Neuronal stem cell (in vitro differentiated cells): Measurements from ENCODE around the gene ZDHHC6.
"Not testable (repeated sequence)": the region's sequence is repeated elsewhere in the genome, so short reads cannot be mapped to it uniquely, and the experiment has no call there.

ENCODE experiments used
- DNase-seq: peaks from one replicate; pipeline ENCODE4 v3.0.0-alpha.2; 2013; ENCODE audit warnings: low spot score
- H2AFZ ChIP-seq: one replicate; pipeline ENCODE4 v1.6.1; 2013; ENCODE audit warnings: mild to moderate bottlenecking, low read length, inconsistent platforms
- H2AK5ac ChIP-seq: 2 replicates; pipeline ENCODE4 v1.6.1; 2013; ENCODE audit warnings: low read depth, mild to moderate bottlenecking, inconsistent platforms, low read length, moderate library complexity, mixed read lengths
- H2BK120ac ChIP-seq: 2 replicates; pipeline ENCODE4 v1.6.1; 2013; ENCODE audit warnings: low read depth, mild to moderate bottlenecking, inconsistent platforms, low read length, moderate library complexity, mixed read lengths
- H2BK12ac ChIP-seq: one replicate; pipeline ENCODE4 v1.6.1; 2013; ENCODE audit warnings: low read length, inconsistent platforms
- H2BK15ac ChIP-seq: 2 replicates; pipeline ENCODE4 v1.6.1; 2013; ENCODE audit warnings: mild to moderate bottlenecking, low read length, inconsistent platforms, mixed read lengths
- H2BK5ac ChIP-seq: one replicate; pipeline ENCODE4 v1.6.1; 2013; ENCODE audit warnings: inconsistent platforms, mild to moderate bottlenecking, low read length, moderate library complexity
- H3K14ac ChIP-seq: one replicate; pipeline ENCODE4 v1.6.1; 2013; ENCODE audit warnings: low read length, inconsistent platforms
- H3K18ac ChIP-seq: 2 replicates; pipeline ENCODE4 v1.6.1; 2013; ENCODE audit warnings: low read length, inconsistent platforms
- H3K23ac ChIP-seq: 2 replicates; pipeline ENCODE4 v1.6.1; 2013; ENCODE audit warnings: low read depth, mild to moderate bottlenecking, mixed read lengths, low read length, inconsistent platforms; ENCODE audit not compliant: poor library complexity
- H3K27ac ChIP-seq: replicated peaks from 3 replicates; pipeline ENCODE4 v1.5.1; 2013; ENCODE audit warnings: low read length, inconsistent platforms
- H3K27me3 ChIP-seq, 3 experiments: 2 replicates each; pipeline ENCODE4 v1.6.1; 2013; ENCODE audit warnings: low read length in 3 of 3, mild to moderate bottlenecking in 2 of 3, inconsistent platforms in 1 of 3, low read depth in 1 of 3, mixed read lengths in 1 of 3, moderate library complexity in 1 of 3; ENCODE audit not compliant: control insufficient read depth in 3 of 3, insufficient read depth in 3 of 3
- H3K36me3 ChIP-seq, 2 donors: replicated peaks in 1 of 2; 2 replicates each; pipeline ENCODE4 v1.6.1; 2013; ENCODE audit warnings: low read length in 2 of 2; ENCODE audit not compliant: control insufficient read depth in 2 of 2, insufficient read depth in 2 of 2
- H3K4ac ChIP-seq: 2 replicates; pipeline ENCODE4 v1.6.1; 2013; ENCODE audit warnings: inconsistent platforms, mild to moderate bottlenecking, low read length, moderate library complexity
- H3K4me1 ChIP-seq, 2 donors: 1 replicate in 1 of 2; 2 replicates in 1 of 2; pipeline ENCODE4 v1.6.1; 2013; ENCODE audit warnings: low read length in 2 of 2, low read depth in 1 of 2; ENCODE audit not compliant: control insufficient read depth in 2 of 2, insufficient read depth in 1 of 2
- H3K4me2 ChIP-seq: one replicate; pipeline ENCODE4 v1.6.1; 2013; ENCODE audit warnings: mild to moderate bottlenecking, low read length, inconsistent platforms; ENCODE audit not compliant: insufficient read depth, poor library complexity, severe bottlenecking
- H3K4me3 ChIP-seq, 2 donors: 2 replicates each; pipeline ENCODE4 v1.5.1; 2013; ENCODE audit warnings: low read length in 2 of 2, mild to moderate bottlenecking in 2 of 2, inconsistent platforms in 1 of 2, moderate library complexity in 1 of 2
- H3K79me1 ChIP-seq: one replicate; pipeline ENCODE4 v1.6.1; 2013; ENCODE audit warnings: low read depth, mild to moderate bottlenecking, inconsistent platforms, low read length, moderate library complexity
- H3K9ac ChIP-seq: one replicate; pipeline ENCODE4 v1.6.1; 2013; ENCODE audit warnings: mild to moderate bottlenecking, low read depth, low read length, inconsistent platforms; ENCODE audit not compliant: poor library complexity
- H3K9me3 ChIP-seq, 2 donors: replicated peaks in 1 of 2; 2 replicates each; pipeline versions ENCODE3 to v1.6.1; 2013; ENCODE audit warnings: low read length in 2 of 2, mild to moderate bottlenecking in 2 of 2, inconsistent platforms in 1 of 2, low read depth in 1 of 2, mixed read lengths in 1 of 2, moderate library complexity in 1 of 2; ENCODE audit not compliant: control insufficient read depth in 2 of 2, insufficient read depth in 1 of 2
- H4K8ac ChIP-seq: one replicate; pipeline ENCODE4 v1.6.1; 2013; ENCODE audit warnings: low read depth, mild to moderate bottlenecking, inconsistent platforms, low read length, moderate library complexity
- H4K91ac ChIP-seq: one replicate; pipeline ENCODE4 v1.6.1; 2013; ENCODE audit warnings: low read length, low read depth, mild to moderate bottlenecking, inconsistent platforms; ENCODE audit not compliant: poor library complexity
- WGBS, 2 donors: extraction: QIAGEN DNeasy Blood & Tissue Kit; methylation state at CpG; one replicate each; pipeline ENCODE4 v1.1.7; 2013; ENCODE audit warnings: missing lambda C conversion rate in 2 of 2, mixed read lengths in 1 of 2; ENCODE audit not compliant: insufficient read length in 2 of 2, insufficient replicate concordance in 1 of 2; ENCODE audit errors: extremely low coverage in 2 of 2; 5-methylcytosine and 5-hydroxymethylcytosine counted together

Gene ZDHHC6

DNA sequence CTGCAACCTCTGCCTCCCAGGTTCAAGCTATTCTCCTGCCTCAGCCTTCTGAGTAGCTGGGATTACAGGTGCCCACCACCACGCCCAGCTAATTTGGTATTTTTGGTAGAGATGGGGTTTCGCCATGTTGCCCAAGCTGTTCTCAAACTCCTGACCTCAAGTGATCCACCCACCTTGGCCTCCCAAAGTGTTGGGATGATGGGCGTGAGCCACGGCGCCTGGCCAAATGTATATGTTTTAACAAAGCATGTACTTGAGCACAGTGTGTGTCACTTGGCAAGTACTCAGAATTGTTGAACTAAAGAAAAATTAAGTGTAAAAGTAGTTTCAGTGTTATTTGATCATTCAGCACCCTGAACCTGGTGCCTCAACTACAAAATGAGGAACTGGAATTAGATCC lies 17.4 kb upstream of the ZDHHC6 start:
- H3K27ac ChIP-seq, H3K4me2 ChIP-seq, H4K91ac ChIP-seq, DNase-seq, H2BK15ac ChIP-seq, H4K8ac ChIP-seq, H3K79me1 ChIP-seq, H2BK5ac ChIP-seq, H3K27me3 ChIP-seq, H3K18ac ChIP-seq, H2AFZ ChIP-seq, H3K9ac ChIP-seq, H3K14ac ChIP-seq, H3K4ac ChIP-seq, H2BK12ac ChIP-seq, H2AK5ac ChIP-seq, H2BK120ac ChIP-seq, H3K23ac ChIP-seq, H3K4me1 ChIP-seq, H3K4me3 ChIP-seq: not testable (repeated sequence)
- H3K9me3 ChIP-seq, result peaks cover 0 to 15% of the 10 kb centered on the region in 2 donors
- no CpG with 5 or more reads among the region's 5 CpGs for WGBS, 2 donors
- peaks cover 5 to 49% of the 10 kb centered on the region in 2 donors for H3K36me3 ChIP-seq

DNA sequence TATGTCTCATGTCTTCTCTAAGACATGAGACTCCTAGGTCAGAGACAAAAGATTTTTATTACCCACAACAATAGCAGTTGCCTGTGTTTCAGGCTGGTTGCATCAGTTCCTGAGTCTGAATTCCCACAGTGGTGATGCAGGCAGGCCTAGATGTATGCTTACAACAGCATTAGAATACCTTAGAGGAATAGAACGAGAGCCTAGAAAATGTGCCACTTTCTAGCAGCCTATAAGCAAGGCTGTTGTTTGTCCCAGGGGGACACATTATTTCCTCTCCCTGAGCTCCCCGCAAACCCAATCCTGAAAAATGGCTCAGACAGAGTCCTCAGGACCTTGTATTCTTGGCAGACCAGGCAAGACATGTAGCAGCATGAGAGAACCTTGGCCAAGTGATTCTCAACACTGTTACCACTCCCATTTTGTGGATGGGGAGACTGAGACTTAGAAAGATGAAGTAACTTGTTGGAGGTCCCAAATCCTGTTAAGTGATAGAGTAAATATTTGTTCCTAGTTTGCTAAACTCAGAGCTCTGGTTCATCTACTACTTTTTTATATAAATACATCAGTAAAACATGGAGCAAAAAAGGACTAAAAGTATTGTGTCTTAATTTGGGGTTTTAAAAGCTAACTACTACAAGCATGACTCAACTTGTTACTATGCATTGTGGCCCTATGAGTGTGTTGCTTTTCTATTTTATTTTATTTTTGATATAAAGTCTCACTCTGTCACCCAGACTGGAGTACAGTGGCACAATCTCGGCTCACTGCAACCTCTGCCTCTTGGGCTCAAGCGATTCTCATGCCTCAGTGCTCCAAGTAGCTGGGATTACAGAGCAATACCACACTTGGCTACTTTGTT lies 14.5 kb upstream of the ZDHHC6 start:
- H2BK15ac ChIP-seq, result no peak overlapping the region
- H2BK12ac ChIP-seq, result no peak overlapping the region
- no peak for DNase-seq
- H3K4me1 ChIP-seq, result no peaks in the 10 kb centered on the region
- peaks cover 0 to 15% of the 10 kb centered on the region in 2 donors for H3K9me3 ChIP-seq
- H3K27ac ChIP-seq, result no peak overlapping the region
- H3K27me3 ChIP-seq, result no peaks in the 10 kb centered on the region
- H3K14ac ChIP-seq, result no peak overlapping the region
- H3K9ac ChIP-seq, result no peak overlapping the region
- no peaks in the 10 kb centered on the region for H3K79me1 ChIP-seq
- H2BK5ac ChIP-seq, result no peak overlapping the region
- no peak overlapping the region for H2BK120ac ChIP-seq
- no peak overlapping the region for H2AK5ac ChIP-seq
- no CpG with 5 or more reads among the region's 4 CpGs for WGBS, 2 donors
- no peak overlapping the region for H3K23ac ChIP-seq
- H3K18ac ChIP-seq, result no peak overlapping the region
- H4K91ac ChIP-seq, result no peak overlapping the region
- no peak overlapping the region for H3K4me2 ChIP-seq
- H2AFZ ChIP-seq, result no peak overlapping the region
- no peak overlapping the region for H4K8ac ChIP-seq
- no peak overlapping the region for H3K4ac ChIP-seq
- peaks cover 2 to 32% of the 10 kb centered on the region in 2 donors for H3K36me3 ChIP-seq
- H3K4me3 ChIP-seq, result no peak overlapping the region

DNA sequence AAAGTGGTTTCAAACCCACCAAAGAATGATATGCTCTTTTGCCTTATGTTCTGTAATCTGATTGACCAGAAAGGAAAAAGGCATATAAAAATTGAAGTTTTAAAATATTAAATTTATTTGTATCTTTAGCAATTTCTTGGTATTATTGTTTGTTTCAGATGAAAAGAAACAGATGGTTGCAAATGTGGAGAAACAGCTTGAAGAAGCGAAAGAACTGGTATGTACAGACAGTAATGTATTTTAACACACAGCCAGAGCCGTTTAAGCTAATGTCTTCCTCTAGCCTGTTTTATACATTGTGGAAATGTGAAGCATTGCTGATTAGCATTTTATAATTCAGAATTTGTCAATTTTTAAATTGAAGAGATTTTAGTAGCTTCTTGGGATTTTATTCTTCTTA lies 13.7 kb upstream of the ZDHHC6 start:
- H3K79me1 ChIP-seq, result no peaks in the 10 kb centered on the region

DNA sequence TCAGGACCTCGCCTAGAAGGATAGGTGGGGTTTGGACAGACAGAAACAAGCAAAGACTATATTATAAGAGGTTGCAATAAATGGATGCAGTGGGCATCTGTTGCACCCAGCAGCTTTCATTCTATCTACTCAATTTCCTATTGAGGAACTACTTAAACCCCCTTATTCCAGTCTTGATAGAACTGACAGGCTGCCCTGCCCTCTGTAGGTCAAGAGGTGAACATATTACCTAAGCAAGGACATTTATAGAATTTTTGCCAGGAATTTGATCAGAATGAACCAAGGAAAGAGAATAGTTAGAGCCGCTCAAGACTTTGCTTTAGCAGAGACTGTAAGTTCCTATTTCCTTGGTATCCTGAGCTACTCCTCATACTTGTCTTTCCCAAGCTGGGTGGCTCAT lies 9.8 kb upstream of the ZDHHC6 start:
- no peak overlapping the region for H2BK15ac ChIP-seq
- H2AK5ac ChIP-seq, result no peak overlapping the region
- no peak overlapping the region for H3K14ac ChIP-seq
- H3K9ac ChIP-seq, result no peak overlapping the region
- H3K9me3 ChIP-seq, result peaks cover 0 to 9% of the 10 kb centered on the region in 2 donors
- H2BK120ac ChIP-seq, result no peak overlapping the region
- H3K79me1 ChIP-seq, result no peaks in the 10 kb centered on the region
- DNase-seq, result no peak
- H3K4ac ChIP-seq, result no peak overlapping the region
- no peak overlapping the region for H4K91ac ChIP-seq
- no peak overlapping the region for H3K4me3 ChIP-seq
- H3K18ac ChIP-seq, result no peak overlapping the region
- H4K8ac ChIP-seq, result no peak overlapping the region
- H2BK12ac ChIP-seq, result no peak overlapping the region
- no peak overlapping the region for H2BK5ac ChIP-seq
- no peak overlapping the region for H3K27ac ChIP-seq
- WGBS, 2 donors, result no CpG with 5 or more reads among the region's 2 CpGs
- no peaks in the 10 kb centered on the region for H3K27me3 ChIP-seq
- no peak overlapping the region for H2AFZ ChIP-seq
- no peak overlapping the region for H3K4me2 ChIP-seq
- no peak overlapping the region for H3K23ac ChIP-seq
- no peaks in the 10 kb centered on the region for H3K4me1 ChIP-seq
- peaks cover 0 to 8% of the 10 kb centered on the region in 2 donors for H3K36me3 ChIP-seq

More for the DNA sequence above, 13.7 kb upstream of the ZDHHC6 start:
- no peak overlapping the region for H4K8ac ChIP-seq
- H3K23ac ChIP-seq, result no peak overlapping the region
- H3K4me2 ChIP-seq, result no peak overlapping the region
- H2BK15ac ChIP-seq, result no peak overlapping the region
- no peak overlapping the region for H2AFZ ChIP-seq
- no peak overlapping the region for H3K4me3 ChIP-seq
- no peak overlapping the region for H4K91ac ChIP-seq
- no peak overlapping the region for H3K9ac ChIP-seq
- H3K4me1 ChIP-seq, result no peaks in the 10 kb centered on the region
- no peak overlapping the region for H3K27ac ChIP-seq
- H2BK120ac ChIP-seq, result no peak overlapping the region
- no peak for DNase-seq
- no CpG with 5 or more reads among the region's 2 CpGs for WGBS, 2 donors
- H3K4ac ChIP-seq, result no peak overlapping the region
- no peaks in the 10 kb centered on the region for H3K27me3 ChIP-seq
- no peak overlapping the region for H3K18ac ChIP-seq
- H3K36me3 ChIP-seq, result peaks cover 0 to 24% of the 10 kb centered on the region in 2 donors
- peaks cover 0 to 12% of the 10 kb centered on the region in 2 donors for H3K9me3 ChIP-seq
- H2AK5ac ChIP-seq, result no peak overlapping the region
- H2BK12ac ChIP-seq, result no peak overlapping the region
- H3K14ac ChIP-seq, result no peak overlapping the region
- no peak overlapping the region for H2BK5ac ChIP-seq
